HepG2 (cell line): ENCODE data around the gene NKX6-2. TPM values are rescaled to one million over a fixed set of nuclear protein-coding genes. Genes with fewer than 3 reads are reported as not detected.

ENCODE experiments used
- ATAC-seq: fragments of 200-7000 bp; cut with Tn5 transposase; 3 replicates; pipeline ENCODE4 v1.9.1; 2020; ENCODE audit warnings: mild to moderate bottlenecking, moderate library complexity
- BruUV-seq: library from RNA; stranded (reverse); fragments of 400-500 nt; replicated peaks from 2 replicates; lab custom pipeline; 2021; lab: Mats Ljungman, UMichigan
- CTCF ChIA-PET: fragments of 300-600 bp; formaldehyde crosslinking; extraction: SDS; loops from one replicate; lab custom pipeline; 2021; ENCODE audit warnings: low total read pairs, inconsistent platforms, low intra/inter-chr PET ratio; lab: Yijun Ruan, JAX
- POLR2A ChIA-PET: fragments of 350-600 bp; sonication (Branson Sonifier 250); formaldehyde crosslinking; loops from one replicate; lab custom pipeline; 2020; ENCODE audit warnings: antibody characterized with exemption, inconsistent platforms; lab: Yijun Ruan, JAX
- DNase-seq: peaks from one replicate; pipeline ENCODE4 v3.0.0-alpha.2; 2015; ENCODE audit warnings: low spot score
- FAIRE-seq: peaks from 3 replicates; lab custom pipeline; 2011; peaks lifted over from hg19 to GRCh38; lab: Jason Lieb, UNC
- H2AFZ ChIP-seq: one replicate; pipeline ENCODE4 v1.6.1; 2011; ENCODE audit warnings: low read length, inconsistent platforms
- H3K27ac ChIP-seq: fragments of 300-600 bp; 3 replicates; pipeline ENCODE4 v1.8.0; 2011; ENCODE audit warnings: mixed run types, mild to moderate bottlenecking, mixed read lengths, low read length, inconsistent platforms; ENCODE audit not compliant: insufficient read depth; ENCODE audit errors: extremely low read length
- H3K27me3 ChIP-seq, 2 experiments: fragments of 200-600 bp in 1 of 2; 2 replicates in 1 of 2; 3 replicates in 1 of 2; pipeline versions ENCODE4 v1.6.0 to v1.8.0; 2011; ENCODE audit warnings: low read length in 2 of 2, mild to moderate bottlenecking in 2 of 2, moderate library complexity in 2 of 2, inconsistent platforms in 1 of 2; ENCODE audit not compliant: insufficient read depth in 2 of 2, control insufficient read depth in 1 of 2
- H3K36me3 ChIP-seq, 2 experiments: fragments of 200-600 bp in 1 of 2; replicated peaks in 1 of 2; 2 replicates in 1 of 2; 3 replicates in 1 of 2; pipeline versions ENCODE4 v1.5.1 to v1.8.0; 2011; ENCODE audit warnings: low read length in 2 of 2, inconsistent platforms in 1 of 2; ENCODE audit not compliant: insufficient read depth in 2 of 2, control insufficient read depth in 1 of 2
- H3K4me1 ChIP-seq: 2 replicates; pipeline ENCODE4 v1.5.1; 2012; ENCODE audit warnings: low read length, inconsistent platforms; ENCODE audit not compliant: insufficient read depth
- H3K4me2 ChIP-seq: 2 replicates; pipeline ENCODE4 v1.6.0; 2011; ENCODE audit warnings: low read depth, low read length, inconsistent platforms
- H3K4me3 ChIP-seq, 3 experiments: fragments of 200-600 bp in 1 of 3; sonication (generic), shearing (Covaris generic) in 1 of 3; replicated peaks in 1 of 3; 2 replicates each; pipeline ENCODE4 v1.5.1; 2011 to 2016; ENCODE audit warnings: low read length in 3 of 3, inconsistent platforms in 2 of 3, low read depth in 2 of 3, mild to moderate bottlenecking in 2 of 3, control low read depth in 1 of 3, mixed read lengths in 1 of 3; ENCODE audit not compliant: insufficient read depth in 1 of 3
- H3K79me2 ChIP-seq: one replicate; pipeline ENCODE4 v1.6.1; 2011; ENCODE audit warnings: low read length, inconsistent platforms; ENCODE audit not compliant: insufficient read depth
- H3K9ac ChIP-seq: 2 replicates; pipeline ENCODE4 v1.6.0; 2011; ENCODE audit warnings: mild to moderate bottlenecking, low read depth, low read length, inconsistent platforms; ENCODE audit not compliant: insufficient read depth
- H3K9me3 ChIP-seq: 2 replicates; pipeline ENCODE4 v1.5.1; 2012; ENCODE audit warnings: mild to moderate bottlenecking, low read length
- H4K20me1 ChIP-seq: 2 replicates; pipeline ENCODE4 v1.6.0; 2011; ENCODE audit warnings: inconsistent platforms, mild to moderate bottlenecking, low read length, moderate library complexity; ENCODE audit not compliant: insufficient read depth
- FOSL2 ChIP-seq: sonication (generic); formaldehyde crosslinking; IDR thresholded peaks from 2 replicates; pipeline ENCODE4 v1.4.0; 2020; ENCODE audit warnings: missing genetic modification reagents
- ZBTB10 ChIP-seq: sonication (generic); formaldehyde crosslinking; IDR thresholded peaks from 2 replicates; pipeline ENCODE4 v1.4.0; 2020; ENCODE audit warnings: missing genetic modification reagents, borderline replicate concordance
- ZNF878 ChIP-seq: sonication (generic); formaldehyde crosslinking; IDR thresholded peaks from 2 replicates; pipeline ENCODE4 v1.8.1; 2023; ENCODE audit warnings: mild to moderate bottlenecking, missing genetic modification reagents, moderate library complexity
- WGBS: methylation state at CpG from one replicate; pipeline ENCODE4 v1.1.6; 2017; ENCODE audit warnings: low lambda C conversion rate; 5-methylcytosine and 5-hydroxymethylcytosine counted together
- in situ Hi-C: cut with HindIII; loops from 2 replicates; pipeline ENCODE4 v1.10.0; 2017; ENCODE audit warnings: low pct_unique_long_range_greater_than_20kb; ENCODE audit not compliant: extremely low pct_ligation_motif_present
- intact Hi-C: fragments of 100-400 bp; cut with micrococcal nuclease; formaldehyde crosslinking; loops from one replicate; pipeline ENCODE4 v1.10.0; 2022; ENCODE audit not compliant: unreplicated experiment
- polyA plus RNA-seq, 8 experiments: library from polyadenylated mRNA; depleted of rRNA in 3 of 8; stranded (reverse) in 7 of 8; unstranded in 1 of 8; fragments of >200 nt; fragmentation: Illumina TruSeq in 4 of 8; extraction: Trizol in 4 of 8; gene quantifications; 2 replicates each; pipeline versions ENCODE4 v1.2.1 to v1.2.3, GENCODE V29; 2011 to 2016; ENCODE audit warnings: low read depth in 4 of 8, missing spikeins in 1 of 8, mixed read lengths in 1 of 8; ENCODE audit not compliant: insufficient read depth in 1 of 8
- total RNA-seq, 5 experiments: library from RNA; depleted of rRNA; stranded (reverse); fragments of >200 nt; fragmentation: Illumina TruSeq; extraction: Trizol; gene quantifications; 2 replicates each; pipeline ENCODE4 v1.2.3, GENCODE V29; 2016; ENCODE audit warnings: low read depth in 1 of 5

The NKX6-2 gene
- total and polyA plus RNA-seq, 2 of the 13 experiments (the other 11 are each of a cell fraction or from before 2014, with no cell fraction given), result not detected

- CTCF ChIA-PET, result no interaction called here
- no peak overlapping the region for H3K4me2 ChIP-seq
- in situ Hi-C loops, result no loop called here
Observed at GRCh38 chr10:132814469-132814856, 28.5 kb upstream of the NKX6-2 start.

More at GRCh38 chr10:132814469-132814856, 28.5 kb upstream of the NKX6-2 start:
- Histone ChIP-seq H4K20me1 (no peaks in the 10 kb centered on the region), H3K9ac (no peak overlapping the region), H3K27ac (no peak overlapping the region), H3K9me3 (no peaks in the 10 kb centered on the region), H3K36me3 (no peaks in the 10 kb centered on the region), H3K4me1 (no peaks in the 10 kb centered on the region)
- FAIRE-seq (no peak), DNase-seq (no peak), ATAC-seq (no peak)
- POLR2A ChIA-PET, result no interaction called here
- TF ChIP-seq ZBTB10 (CRISPR knock-in tag) (no peak), FOSL2 (CRISPR knock-in tag) (no peak), ZNF878 (CRISPR knock-in tag) (no peak)
- TF ChIP-seq, all 625 proteins: peak for 0
- H3K79me2 ChIP-seq, result no peaks in the 10 kb centered on the region
- no TSS peak for BruUV-seq
- H3K27me3 ChIP-seq, result peaks cover 7 to 54% of the 10 kb centered on the region in 2 experiments; a peak in 4 of 5 replicates
- 6% methylated on average over 10 of the region's 16 CpGs for WGBS
- intact Hi-C loops, result no loop called here
- no peak overlapping the region for H3K4me3 ChIP-seq
- no peak overlapping the region for H2AFZ ChIP-seq
